GM21723 (cell line): ENCODE measurements around the gene CDON.
A peak's percentile ranks its signal among the peaks of the same experiment; 100 is the strongest.
"Not testable (repeated sequence)": the region's sequence is repeated elsewhere in the genome, so short reads cannot be mapped to it uniquely, and the experiment has no call there.

ENCODE experiments used
- ATAC-seq: cut with Tn5 transposase; IDR thresholded peaks from one replicate; pipeline ENCODE4 v1.9.1; 2021; ENCODE audit warnings: mild to moderate bottlenecking, moderate library complexity; ENCODE audit not compliant: unreplicated experiment

CDON gene

DNA sequence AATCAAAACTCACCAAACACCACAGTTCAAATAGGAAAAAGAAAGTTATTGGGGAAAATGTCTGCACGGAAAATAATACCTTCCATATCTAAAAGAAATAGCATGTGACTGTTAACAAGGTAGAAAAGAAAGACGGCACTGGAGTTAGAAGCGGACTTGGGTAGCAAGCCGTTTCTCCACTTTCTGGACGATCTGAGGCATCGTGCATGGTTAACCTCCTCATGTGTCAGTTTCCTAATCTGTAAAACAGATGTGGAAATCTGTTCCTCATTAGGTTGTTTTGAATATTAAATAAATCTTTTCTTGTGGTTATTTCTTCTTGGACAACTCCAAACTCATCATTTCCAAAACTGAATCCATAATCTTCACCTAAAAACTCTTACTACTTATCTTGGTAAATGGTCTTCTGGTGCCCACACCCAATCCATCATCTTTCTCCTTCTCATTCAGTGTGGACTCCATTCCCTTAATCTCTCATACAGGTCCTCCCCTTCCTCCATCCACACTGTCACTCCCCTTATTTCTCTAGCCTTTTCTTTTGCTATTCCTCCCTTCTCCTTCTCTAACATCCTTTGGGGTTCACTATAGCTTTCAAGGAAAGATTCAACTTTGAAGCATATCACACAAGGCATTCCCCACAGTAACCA, 63.3 kb downstream of the CDON start:
- ATAC-seq: no peak

DNA sequence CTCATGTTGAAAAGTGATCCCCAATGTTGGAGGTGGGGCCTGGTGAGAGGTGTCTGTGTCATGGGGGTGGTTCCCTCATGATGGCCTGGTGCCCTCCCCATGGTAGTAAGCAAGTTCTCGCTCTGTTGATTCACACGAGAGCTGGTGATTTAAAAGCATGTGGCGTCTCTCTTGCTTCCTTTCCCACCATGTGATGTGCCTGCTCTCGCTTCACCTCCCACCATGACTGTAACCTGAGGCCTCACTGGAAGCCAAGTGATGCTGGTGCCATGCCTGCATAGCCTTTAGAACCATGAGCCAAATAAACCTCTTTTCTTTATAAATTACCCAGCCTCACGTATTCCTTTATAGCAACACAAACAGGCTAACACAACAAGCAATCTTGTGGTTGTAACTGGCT, 64.4 kb downstream of the CDON start:
- ATAC-seq: no peak

DNA sequence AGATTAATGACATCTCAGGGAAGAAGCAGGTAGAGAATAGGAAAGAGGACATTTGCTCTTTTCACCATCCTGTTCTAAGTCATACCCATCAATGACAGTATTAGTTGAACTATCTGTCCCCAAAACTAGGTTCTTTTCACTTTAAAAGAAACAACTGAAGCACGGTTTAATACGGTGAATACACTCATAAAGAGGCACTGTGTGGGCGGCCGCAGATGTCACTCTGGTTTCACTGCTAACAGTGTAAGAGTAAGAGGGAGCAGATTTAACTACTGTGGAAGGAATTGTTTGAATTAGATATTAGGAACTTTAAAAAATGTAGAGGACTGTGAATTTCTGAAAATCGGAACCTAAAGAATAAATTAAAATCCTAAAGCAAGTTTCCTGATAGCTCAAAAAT, 67.4 kb downstream of the CDON start:
- ATAC-seq: peak; percentile 90

DNA sequence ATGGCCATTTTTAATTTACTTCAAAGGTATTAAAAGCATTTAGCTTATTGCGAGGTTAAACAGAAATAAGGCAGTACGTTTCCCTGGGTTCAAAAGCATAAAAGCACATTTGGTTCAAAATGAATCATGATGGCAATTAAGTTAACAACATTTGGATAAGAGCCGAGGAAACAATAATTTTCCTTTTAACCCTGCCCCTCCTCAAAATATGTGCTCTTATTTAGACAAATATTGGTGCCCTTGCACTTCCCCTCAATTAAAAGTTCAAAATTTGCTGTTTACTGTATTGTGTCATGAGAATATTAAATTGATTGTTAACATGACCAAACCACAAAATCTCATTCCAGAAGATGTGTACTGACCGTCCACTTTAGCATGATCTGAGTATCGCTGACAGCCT, 68.2 kb downstream of the CDON start:
- no peak for ATAC-seq

DNA sequence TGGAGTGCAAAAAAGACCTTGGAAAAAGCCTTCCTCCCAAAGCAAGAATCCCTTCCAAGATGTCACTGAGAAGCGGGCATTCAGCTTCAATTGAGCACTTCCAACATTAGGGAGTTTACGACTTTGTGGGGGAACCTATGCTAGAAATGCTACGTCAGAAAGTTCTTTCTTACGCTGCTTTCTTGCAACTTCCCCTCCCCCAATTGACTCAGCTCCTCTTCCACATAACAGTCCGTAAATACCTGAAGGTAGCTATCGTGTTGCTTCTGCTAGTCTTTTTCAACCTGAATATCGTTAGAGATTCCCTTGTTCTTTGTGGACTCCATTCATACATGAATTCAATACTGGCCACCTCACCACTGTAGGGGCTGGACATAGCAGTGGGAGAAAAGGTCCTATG, 69.8 kb downstream of the CDON start:
- ATAC-seq: no peak

DNA sequence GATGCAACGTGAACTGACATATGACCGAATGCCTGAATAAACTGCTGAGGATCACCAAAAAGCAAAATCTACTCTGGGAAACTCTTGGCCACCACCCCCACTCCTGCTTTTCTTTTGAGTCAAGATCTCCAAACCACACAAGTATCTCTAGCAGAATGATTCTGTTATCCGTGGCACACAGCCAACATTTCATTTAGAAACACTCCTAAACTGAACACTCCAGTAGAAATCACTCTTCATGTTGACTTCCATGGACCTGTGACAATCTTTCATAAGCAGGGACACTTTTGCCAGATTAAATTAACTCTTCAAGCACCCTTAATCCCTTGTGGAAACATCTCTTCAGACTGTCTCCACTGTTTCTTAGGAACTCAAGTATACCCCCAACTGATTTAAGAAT, 72.4 kb downstream of the CDON start:
- no peak for ATAC-seq

DNA sequence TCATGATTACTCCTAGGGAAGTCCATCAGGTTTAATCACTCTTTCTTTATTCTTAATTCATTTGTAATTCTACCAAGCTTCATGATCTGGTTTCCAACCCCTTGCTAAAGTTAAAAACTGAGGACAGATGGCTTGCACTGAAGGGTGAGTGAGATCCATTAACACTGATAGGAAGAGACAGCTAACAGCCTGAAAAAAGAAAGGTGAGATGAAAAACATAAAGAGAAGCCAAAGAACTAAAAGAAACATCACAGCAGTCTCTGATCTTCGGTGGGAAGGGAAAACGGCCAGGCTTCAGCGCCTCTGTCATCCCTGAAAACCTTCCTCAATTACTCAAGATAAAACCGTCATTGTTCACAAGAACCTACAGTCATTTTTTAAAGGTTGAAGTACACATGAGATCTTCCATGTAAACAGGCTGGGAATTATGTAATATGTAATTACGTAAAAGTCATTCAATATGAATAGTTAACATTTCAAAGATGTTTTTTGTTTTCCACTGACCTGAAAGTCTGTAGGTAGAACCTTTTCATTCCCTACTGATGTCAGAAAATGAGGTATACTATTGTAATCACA, 75.5 kb downstream of the CDON start:
- ATAC-seq: no peak

DNA sequence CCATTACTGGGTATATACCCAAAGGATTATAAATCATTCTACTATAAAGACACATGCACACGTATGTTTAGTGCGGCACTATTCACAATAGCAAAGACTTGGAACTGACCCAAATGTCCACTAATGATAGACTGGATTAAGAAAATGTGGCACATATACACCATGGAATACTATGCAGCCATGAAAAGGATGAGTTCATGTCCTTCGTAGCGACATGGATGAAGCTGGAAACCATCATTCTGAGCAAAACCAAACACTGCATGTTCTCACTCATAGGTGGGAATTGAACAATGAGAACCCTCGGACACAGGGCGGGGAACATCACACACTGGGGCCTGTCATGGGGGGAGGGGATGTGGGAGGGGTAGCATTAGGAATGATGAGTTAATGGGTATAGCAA, 76.7 kb downstream of the CDON start:
- ATAC-seq: not testable (repeated sequence)

DNA sequence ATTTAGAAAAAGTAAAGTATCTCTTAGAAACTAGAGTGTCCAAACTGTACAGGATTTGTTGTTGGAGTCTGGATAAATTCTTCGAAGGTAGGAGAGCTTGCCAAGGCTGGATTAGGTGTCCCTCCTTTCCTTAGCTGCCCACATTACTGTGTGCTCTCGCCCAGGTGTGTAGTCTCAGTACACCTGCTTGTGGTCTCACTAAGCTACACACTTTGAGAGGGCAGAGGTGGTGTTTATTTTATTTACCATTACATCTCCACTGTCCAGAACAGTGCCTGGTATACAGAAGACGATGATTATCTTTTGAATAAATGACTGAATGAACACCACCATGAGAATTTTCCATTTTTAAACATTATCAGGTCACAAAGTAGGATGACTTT, 80.3 kb downstream of the CDON start:
- no peak for ATAC-seq

DNA sequence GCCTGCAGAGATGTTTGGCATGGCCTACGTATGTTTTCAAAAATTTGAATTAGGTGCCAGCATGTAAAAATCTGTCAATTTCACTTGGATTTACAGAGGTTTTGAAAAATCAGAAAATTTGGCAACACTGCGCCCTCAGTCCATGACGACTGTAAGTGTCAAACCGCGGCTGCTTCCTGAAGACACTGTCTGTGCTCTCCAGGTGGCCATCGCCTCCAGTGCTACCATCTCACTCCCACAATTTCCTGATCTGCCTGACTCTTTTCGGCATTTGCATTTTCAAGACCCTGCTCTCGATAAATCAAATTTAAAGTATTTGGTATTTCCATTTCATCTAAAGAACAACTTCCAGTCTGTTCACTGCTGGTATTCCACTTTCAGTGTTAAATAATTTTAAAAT, 82.2 kb downstream of the CDON start:
- ATAC-seq: no peak

DNA sequence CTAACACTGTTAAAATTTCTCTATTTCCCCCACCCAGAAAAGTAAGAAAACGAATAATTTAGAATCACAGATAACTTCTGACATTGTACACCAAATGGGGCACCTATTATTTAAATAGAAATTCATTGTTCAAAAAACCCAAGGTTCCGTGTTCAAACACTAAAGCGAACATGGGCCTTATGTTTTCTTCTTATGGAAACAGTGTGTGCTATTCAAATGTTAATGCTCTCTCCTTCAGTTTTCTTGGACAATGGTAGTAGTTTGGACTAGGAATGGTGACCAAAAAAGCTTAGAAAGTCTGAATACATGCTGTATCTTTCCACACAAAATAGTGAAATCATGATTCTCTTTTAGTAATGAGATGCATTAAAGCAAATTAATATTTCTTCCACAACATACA, 83.2 kb downstream of the CDON start:
- ATAC-seq: no peak

DNA sequence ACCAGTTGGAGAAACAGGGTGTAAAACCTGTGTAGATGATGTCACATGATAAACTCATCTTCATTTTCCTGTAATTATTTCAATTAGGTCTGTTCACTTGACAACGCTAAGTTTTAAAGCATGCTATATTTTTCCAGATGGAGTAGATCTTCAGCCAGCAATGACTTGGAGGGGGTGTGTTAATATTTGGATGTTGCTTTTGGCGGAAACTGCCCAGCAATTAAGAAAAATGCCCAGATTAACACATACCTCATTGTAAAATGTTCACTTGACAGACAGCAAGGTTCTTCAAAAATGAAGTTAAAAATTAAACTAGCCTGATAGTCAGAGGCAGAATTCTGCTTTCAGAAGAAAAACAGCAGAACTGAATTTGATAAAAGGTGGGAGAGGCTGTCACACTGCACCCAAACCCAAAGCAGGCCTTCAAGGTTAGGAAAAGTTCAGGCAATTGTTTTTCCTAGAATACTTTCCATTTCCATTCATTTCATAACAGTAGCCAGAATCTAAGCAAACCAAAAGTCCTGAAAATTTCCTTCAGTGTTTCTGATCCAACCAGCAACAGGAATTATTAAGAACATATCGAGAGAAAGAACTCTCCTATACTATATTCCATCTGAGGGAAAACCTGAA, 83.8 kb downstream of the CDON start:
- ATAC-seq: no peak

DNA sequence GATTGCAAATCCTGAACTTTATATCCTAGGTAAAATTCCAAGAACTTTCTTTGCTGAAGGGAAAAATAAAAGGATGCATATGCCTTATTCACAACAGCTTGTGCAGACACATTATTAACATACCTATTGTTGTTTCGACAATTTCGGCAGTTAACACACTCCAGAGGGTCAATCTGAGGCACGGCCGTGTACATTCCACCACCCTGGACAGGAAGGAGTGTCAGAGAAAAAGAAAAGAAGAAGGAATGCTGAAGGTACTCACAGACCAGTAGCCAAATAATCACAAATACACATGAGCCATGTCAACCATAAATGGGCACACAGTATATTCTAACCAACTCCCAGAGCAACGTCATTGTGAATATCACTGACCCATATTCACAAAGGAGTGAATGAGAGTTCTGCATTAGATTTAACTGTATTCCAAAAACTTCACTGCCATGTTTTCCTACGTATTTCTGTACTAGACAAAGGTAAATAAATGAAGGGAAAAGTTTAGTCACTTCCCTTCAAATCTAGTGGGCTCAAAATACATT, 84.4 kb downstream of the CDON start:
- ATAC-seq: no peak

DNA sequence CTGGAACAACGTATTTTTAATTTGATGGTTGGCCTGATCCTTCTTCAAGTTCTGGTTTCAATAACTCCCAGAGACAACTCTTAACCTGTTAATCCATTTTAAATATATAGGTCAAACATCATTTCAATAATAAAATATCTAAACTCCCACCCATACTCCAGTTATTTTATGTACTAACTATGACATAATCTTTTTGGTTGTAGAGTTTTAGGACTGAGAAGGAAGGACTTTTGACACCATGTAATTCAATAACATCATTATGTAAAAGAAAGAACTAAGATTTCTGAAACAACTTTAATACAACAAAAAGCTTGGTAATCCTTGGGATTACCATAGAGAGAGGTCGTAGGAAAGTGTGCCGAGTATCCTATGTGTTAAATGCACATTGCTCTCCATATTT, 85.3 kb downstream of the CDON start:
- no peak for ATAC-seq

DNA sequence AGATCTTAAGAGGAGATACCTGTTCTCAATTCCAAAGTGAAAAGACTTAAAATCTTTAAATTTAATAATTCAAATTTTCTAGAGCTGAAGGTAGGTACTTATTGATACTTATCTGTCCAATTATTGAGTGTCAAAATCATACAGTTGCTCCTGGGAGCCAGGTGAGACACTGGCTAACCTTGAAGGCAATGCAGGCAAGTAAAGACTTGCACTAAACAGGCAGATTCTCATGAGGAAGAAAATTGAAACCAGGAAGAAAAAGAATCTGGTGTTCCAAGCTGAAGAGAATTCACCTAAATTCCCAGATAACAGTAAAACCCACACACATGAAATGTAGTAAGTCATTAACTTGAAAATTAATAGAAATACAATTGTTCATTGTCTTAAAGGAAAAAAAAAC, 86.5 kb downstream of the CDON start:
- no peak for ATAC-seq

DNA sequence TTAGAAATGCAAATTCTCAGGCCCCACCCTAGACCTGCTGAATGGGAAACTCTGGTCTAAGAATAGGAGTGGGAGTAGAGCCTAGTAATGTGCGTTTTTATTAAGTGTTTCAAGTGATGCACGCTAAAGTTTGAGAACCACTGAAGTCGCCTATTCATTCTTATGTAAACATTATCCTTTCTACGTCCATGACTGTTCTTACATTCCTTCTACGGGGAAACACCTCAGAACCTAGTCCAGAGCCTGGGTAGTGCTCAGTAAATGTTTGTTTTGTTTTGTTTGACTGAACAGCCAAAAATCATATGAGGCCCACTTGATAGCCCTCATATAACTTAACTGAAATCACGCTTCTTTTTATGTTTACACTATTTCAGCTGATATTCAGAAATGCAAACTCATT, 87.0 kb downstream of the CDON start:
- ATAC-seq: no peak

DNA sequence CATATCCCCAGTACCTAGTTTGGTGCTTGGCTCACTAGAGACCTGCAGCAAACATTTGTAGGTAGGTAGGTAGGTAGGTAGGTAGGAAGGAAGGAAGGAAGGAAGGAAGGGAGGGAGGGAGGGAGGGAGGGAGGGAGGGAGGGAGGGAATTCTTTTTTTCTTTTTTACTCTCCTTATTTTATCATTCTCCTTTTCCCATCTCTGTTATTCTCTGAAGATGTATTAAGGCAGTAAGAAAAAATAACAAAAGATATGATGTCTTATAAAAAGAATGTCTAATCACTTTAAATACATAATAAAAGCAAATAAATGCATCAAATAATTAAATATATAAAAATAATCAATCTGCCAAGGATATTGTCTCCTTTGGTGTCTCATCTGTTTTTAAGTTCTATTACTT, 88.4 kb downstream of the CDON start:
- no peak for ATAC-seq

DNA sequence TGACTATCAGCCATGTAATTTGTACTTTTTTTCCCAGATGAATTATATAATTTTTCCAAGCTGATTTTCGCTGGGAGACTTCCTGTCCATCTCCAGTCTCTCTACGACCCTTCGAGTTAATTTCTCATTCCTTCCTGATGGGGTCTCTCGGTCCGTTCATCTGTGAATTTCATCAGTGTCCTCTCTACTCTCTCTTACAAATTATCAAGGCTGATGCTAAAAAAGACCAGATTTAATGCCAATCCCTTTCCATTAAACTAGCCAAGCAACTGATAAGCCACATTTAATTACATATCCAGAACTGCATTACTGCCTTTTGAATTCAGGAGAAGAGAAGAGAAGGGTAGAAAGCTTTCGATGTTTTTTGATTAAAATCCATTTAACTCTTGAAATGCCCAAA, 91.0 kb downstream of the CDON start:
- no peak for ATAC-seq

DNA sequence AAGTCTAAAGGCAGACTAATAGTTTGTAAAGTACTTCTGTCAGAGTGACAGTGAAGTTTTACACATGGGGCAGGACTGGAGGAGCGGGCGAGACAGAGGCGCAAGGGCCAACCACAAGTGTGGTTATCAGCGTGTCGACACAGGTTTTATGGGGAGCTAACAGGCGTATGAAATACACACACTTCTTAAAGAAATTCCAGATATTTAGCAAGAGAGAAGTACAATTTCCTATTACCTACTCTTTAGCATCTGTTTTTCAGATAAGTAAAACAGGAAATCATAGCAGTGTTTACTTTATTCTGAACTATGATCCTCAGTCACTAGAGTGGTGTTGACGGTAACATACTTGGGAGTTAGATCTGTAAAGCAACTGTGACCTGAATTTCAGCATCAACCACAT, 94.3 kb downstream of the CDON start:
- ATAC-seq: no peak

DNA sequence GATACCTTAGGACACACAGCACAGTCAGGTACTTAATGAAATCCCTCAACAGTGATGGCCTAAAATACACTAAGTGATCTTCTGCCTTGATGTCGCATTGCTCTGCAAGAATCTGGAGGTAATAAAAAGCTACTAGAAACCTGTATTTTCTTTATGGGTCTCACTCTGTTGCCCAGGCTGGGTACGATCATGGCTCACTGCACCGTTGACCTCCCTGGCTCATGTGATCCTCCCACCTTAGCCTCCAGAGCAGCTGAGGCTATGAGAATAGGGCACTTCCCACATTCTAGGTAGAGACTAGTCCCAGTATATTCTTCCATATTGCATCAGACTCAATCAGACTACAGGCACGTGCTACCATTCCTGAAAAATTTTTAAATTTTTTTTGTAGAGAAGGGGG, 95.2 kb downstream of the CDON start:
- no peak for ATAC-seq

DNA sequence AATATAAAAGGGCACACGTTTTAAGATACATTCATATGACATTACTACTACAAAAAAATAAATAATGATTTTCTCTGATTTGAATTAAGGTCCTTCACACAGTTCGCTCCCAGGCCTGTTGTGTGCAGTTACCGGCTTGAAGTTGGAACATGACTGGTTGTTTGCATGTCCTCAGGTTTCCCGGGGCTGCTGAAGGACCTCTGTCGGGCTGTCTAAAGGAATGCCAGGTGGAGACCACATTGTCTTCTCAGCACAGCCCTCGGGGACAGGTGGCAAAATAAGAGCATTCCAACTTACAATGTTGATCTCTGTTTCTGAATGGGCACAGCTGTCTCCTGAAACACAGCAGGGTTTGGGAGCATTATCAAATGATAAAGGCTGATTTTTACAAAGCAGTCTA, 101.9 kb downstream of the CDON start:
- ATAC-seq: no peak

DNA sequence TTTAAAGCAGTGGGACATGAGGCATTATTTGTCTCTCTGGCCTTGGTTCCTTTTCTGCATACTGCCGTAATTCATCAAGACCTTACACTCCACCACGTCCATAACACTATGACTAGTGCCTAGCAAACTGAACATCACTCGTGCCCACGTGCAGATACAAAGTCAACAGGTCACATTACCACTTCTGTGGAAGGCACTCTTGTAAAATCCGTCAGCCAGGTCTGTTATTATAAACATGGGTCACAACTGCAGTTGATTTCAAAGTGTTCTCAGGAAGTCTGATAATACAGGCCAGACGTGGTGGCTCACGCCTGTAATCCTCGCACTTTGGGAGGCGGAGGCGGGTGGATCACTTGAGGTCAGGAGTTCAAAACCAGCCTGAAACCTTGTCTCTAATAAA, 102.7 kb downstream of the CDON start:
- no peak for ATAC-seq

DNA sequence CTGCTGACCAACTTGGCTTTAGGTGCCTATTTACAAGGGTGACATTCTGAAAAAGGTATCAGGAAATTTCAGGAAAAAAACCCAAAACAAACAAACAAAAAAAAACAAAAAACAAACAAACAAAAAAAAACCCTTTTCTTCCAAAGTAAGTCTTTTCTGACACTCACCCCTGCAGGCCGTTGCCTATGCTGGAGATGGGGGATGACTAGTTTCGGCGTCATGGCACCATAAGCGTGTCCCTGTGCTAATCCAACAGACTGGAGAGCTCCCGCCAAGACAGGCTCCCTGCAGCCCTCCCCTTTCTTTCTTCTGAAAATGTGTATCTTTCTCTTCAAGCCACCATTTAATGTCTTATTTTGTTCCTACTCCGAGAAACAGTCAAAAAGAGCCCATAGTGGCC, 103.2 kb downstream of the CDON start:
- ATAC-seq: no peak
